Activated gamma-delta T cell treated with Interleukin-2 at 50 U/mL for 16 hours (primary cell): Measurements from ENCODE around the gene CD52.

Experiments
- DNase-seq: peaks from one replicate; pipeline ENCODE4 v3.0.0-alpha.2; 2020

CD52 gene, protein sequence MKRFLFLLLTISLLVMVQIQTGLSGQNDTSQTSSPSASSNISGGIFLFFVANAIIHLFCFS

GRCh38 chr1:26317612-26318337, at the start of gene CD52:
CD52 (plus strand) TSS chr1:26317958; CDS start chr1:26318018, 60 bp downstream.
- DNase-seq, result peak; percentile 82

DNA sequence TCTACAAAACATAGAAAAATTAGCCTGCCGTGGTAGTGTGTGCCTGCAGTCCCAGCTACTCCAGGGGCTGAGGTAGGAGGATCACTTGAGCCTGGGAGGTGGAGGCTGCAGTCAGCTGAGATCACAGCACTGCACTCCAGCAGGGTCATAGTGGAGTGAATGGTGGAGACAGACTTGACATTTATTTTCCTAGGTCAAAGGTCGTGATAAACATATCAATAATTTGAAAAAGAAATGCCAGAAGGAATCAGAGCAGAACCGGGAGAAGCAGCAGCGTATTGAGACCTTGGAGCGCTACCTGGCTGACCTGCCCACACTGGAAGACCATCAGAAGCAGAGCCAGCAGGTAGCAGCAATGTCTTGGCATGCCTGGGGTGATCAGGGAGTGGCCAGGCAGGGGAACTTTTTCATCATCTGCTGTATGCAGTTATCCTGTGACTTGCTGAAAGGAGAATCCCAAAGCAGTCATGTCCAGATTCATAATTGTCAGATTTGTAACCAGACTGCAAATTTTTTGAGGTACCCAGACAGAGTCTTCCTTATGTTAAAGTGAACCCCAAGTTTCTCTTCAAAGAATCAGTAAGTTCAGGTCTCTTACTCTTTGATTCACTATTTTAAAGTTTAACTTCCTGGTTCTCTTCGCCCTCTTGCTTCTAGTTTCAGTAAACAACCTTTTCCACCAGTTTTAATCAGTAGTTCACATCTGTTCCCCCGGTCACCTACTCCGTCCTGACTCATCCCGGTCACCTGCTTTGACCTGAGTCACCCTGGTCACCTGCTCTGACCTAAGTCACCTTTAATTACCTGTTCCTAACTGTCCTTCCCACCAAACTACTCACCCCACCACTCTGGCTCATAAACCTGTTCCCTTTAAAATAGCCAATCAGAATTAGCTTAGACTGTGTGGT, 49.2 kb upstream of the CD52 start:
- DNase-seq, result no peak

GRCh38 chr1:26269198-26269550, 48.6 kb upstream of the CD52 start:
- DNase-seq, result no peak

- DNase-seq, result no peak
These were observed 42.8 kb upstream of the CD52 start for GRCh38 chr1:26274801-26275425.

GRCh38 chr1:26275580-26276431, 42.0 kb upstream of the CD52 start:
- peak; percentile 81 for DNase-seq

DNA sequence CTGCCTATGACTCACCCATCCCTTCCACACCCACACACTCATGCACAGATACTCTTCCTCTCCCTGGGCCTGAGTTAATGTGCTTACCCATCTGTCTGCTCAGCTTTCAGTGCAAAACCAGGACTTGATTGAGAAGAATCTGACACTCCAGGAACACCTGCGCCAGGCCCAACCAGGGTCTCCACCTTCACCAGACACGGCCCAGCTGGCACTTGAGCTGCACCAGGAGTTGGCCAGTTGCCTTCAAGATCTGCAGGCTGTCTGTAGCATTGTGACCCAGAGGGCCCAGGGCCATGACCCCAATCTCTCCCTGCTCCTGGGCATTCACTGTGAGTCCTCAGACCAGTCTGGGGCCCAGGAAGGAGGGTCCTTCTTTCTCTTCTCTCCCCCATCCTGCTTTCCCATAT, 41.3 kb upstream of the CD52 start:
- DNase-seq, result no peak

- no peak for DNase-seq
These were observed 40.5 kb upstream of the CD52 start for GRCh38 chr1:26277261-26277661.

DNA sequence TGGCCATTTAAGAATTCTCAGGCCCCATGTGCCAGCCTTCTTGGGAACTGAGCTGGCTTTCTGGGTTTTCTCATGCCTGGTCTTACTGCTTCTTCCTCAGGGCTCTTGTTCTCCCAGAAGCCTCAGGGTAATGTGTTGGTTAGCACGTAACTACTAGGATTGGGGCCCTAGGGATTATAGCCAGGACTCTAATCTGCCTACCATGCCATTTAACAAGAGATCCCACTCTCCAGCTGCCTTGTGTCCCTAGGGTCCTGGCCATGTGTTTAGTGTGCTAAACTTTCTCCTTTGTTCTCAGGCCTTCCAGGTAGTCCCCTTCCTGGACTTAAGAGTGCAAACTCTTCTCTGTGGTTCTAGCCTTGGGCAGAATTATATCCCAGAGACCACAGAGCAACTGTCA, 40.0 kb upstream of the CD52 start:
- DNase-seq, result no peak

GRCh38 chr1:26278303-26278702, 39.5 kb upstream of the CD52 start:
- DNase-seq, result no peak

- no peak for DNase-seq
These were observed 38.9 kb upstream of the CD52 start for GRCh38 chr1:26278724-26279455.

DNA sequence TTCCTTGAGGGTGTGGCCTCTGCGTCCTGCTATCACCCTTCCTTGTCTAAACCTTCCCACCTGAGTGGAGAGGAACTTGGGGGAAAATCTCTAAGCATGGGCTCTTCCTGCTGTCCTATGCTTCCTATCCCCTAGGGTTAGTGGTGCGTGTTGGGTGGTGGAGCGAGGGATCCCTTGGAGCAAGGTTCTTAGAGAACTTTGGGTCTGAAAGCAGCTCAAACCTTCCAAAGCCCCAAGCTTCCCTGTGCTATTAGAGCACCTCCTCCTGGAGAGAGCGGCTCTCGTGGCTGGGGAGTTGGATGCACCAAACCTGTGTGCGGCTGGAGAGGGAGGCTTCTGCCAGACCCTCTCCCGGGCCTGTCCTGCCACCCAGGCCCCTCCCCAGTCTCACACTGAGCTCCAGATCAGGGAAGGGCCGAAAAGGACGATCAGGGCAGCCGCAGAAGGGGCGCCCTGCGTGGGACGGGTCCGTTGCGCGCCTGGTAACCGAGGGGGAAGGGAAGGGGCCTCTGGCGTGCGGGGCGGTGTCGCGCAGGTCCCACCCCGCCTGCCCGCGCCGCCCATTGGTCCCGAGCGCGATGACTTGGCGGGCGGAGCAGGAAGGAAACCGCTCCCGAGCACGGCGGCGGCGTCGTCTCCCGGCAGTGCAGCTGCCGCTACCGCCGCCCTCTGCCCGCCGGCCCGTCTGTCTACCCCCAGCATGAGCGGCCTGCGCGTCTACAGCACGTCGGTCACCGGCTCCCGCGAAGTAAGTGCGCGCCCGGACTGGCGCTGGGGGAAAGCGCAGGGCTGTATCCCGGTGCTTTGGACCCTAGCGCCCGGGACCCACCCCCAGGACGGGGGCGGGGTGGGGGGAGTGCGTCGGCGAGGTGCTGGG, 38.1 kb upstream of the CD52 start, which contains the start of gene SH3BGRL3:
SH3BGRL3 (plus strand) TSS at position 631 of the 877 bp plus-strand sequence; CDS start at position 701, 70 bp downstream.
- peak; percentile 83 for DNase-seq

DNA sequence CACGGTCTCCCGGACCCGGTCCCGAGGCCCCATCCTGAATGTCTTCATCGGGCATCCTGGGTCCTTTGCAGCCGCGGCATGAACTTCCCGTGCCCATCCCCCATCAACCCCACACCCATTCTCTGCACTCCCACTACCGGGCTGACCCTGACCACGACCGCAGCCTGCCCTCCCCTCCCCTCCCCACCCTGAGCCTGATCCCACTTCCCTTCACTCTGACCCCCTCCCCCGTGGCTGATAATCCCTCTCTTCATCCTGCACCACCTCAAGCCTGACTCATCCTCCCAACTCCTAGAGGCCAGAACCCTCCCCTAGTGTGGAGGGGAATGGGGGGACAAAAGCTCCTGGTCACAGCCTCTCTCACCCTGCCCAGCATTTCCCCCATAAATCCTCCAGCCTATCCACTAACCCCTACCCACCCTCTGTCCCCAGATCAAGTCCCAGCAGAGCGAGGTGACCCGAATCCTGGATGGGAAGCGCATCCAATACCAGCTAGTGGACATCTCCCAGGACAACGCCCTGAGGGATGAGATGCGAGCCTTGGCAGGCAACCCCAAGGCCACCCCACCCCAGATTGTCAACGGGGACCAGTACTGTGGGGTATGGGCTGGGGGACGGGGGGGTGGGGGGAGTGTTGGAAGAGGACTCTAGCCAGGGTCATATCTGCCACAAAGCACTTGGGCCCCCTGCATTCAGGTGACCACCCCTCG, 37.3 kb upstream of the CD52 start:
- no peak for DNase-seq

DNA sequence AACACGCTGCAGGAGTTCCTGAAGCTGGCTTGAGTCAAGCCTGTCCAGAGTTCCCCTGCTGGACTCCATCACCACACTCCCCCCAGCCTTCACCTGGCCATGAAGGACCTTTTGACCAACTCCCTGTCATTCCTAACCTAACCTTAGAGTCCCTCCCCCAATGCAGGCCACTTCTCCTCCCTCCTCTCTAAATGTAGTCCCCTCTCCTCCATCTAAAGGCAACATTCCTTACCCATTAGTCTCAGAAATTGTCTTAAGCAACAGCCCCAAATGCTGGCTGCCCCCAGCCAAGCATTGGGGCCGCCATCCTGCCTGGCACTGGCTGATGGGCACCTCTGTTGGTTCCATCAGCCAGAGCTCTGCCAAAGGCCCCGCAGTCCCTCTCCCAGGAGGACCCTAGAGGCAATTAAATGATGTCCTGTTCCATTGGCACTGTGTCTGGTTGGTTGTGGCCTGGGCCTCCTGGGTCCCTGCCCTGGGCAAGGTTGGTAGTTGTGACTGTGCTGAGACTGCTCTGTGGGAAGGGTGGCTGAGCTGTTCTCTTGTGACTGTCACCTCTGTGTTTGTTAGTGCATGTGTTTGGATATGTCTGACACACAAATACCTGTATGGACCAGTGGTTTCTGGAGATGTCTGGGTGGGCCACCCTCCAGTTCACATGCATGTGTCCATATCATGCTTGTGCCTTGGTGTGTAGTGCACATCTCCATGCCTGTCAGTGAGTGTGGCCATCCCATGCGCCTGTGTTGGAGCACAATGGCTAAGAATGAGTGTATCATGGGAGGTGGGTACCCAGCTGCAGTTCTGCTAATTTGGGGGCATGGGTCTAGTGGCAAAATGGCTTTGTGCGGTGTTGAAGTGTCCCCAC, 36.4 kb upstream of the CD52 start:
- DNase-seq, result no peak

DNA sequence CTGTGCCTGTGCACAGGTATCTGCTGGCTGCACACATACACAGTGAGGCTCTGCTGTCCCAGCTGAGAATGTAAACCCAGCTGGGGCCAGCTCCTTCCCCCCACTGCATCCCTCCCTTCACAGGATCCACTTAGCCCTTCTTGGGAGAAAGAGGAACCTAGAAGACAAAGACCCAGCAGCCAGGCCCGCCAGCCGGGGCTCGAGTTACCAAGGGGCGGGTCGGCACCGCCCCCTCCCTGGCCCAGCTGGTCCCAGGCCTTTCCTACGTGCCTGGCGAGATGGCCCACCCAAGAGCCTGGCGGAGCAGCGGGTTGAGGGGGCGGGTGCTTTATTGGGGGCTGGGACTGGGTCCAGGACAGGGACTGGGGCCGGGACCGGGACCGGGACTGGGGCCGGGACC, 35.8 kb upstream of the CD52 start:
- DNase-seq, result no peak

- no peak for DNase-seq
These were observed 35.3 kb upstream of the CD52 start for GRCh38 chr1:26282401-26282918.

DNA sequence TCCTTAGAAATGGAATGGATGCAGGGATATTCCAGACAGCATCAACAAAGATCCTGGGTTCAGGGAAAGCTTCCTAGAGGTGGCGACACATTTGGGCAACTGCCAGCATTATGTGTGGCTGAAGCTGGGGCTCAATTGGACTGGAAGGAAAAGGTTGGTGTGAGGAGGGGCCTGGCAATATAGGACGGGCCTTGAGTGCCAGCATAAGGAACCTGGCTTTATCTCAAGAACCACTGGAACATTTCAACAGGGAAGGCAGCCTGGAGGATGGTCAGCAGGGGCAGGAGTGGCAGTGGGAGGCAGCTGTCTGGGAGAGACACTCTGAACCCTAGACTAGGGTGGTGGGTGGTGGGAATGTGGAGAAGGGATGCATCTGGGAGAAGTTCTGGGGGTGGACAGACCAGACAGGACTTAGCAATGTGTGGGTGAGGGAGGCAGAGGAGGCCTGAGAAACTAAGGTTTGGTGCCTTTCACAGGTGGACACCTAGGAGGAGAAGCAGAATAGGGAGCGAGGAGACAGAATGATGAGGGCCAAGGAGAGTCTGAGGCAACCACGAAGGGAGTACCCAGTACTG, 34.4 kb upstream of the CD52 start:
- DNase-seq, result no peak

GRCh38 chr1:26283871-26284596, 33.7 kb upstream of the CD52 start:
- no peak for DNase-seq
